Astrocyte (in vitro differentiated cells and primary cell): Measurements from ENCODE around the gene INO80E.
"Not testable (repeated sequence)": the region's sequence is repeated elsewhere in the genome, so short reads cannot be mapped to it uniquely, and the experiment has no call there.

Experiments
- CTCF ChIP-seq: IDR thresholded peaks from 2 replicates; pipeline ENCODE4 v1.5.1; 2011; ENCODE audit warnings: low read depth, mild to moderate bottlenecking, inconsistent platforms, low read length, moderate library complexity; ENCODE audit not compliant: insufficient read depth
- EZH2 ChIP-seq: IDR thresholded peaks from 2 replicates; pipeline ENCODE4 v1.6.1; 2012; ENCODE audit warnings: mild to moderate bottlenecking, low read length, inconsistent platforms; ENCODE audit not compliant: insufficient read depth

- not testable (repeated sequence) for TF ChIP-seq CTCF, EZH2
Measured at GRCh38 chr16:30012598-30012997, 16.6 kb downstream of the INO80E start.
